ENCODE data around the gene RBM47. TPM values are rescaled to one million over a fixed set of nuclear protein-coding genes. Genes with fewer than 3 reads are reported as not detected.
"Not testable (repeated sequence)": the region's sequence is repeated elsewhere in the genome, so short reads cannot be mapped to it uniquely, and the experiment has no call there.

The RBM47 gene
- polyA plus RNA-seq (2013, experiment 1 of 2; ENCODE audit: insufficient read length) = 0.19 TPM
- polyA plus RNA-seq (2013, experiment 2 of 2; ENCODE audit: insufficient read length) = 0.04 TPM

- DNase-seq = peak; percentile 25
Measured at GRCh38 chr4:40629401-40630334, at the start of gene RBM47. Gene RBM47 (minus strand): TSS chr4:40629864. CDS start chr4:40438893, 190,971 bp downstream.

DNA sequence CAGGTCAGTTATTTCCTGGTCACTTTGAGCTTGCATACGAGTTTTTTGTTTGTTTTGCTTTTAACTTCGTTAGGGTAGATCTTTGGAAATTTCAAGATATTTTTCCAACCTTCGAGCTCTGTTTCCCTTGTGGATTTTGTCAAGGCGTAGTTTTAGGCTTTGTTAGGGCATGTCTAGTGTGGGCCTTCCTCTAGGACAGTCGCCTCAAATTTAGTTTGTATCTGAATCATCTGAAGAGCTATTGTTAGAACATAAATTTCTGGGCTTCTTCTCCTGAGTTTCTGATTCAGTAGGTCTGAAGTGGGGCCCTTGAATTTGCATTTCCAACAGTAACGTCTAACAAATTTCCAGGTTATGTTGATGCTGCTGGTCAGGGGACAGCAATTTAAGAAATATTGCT lies 48.8 kb upstream of the RBM47 start:
- DNase-seq = no peak

GRCh38 chr4:40675166-40675565 lies 45.5 kb upstream of the RBM47 start:
- DNase-seq = no peak

DNA sequence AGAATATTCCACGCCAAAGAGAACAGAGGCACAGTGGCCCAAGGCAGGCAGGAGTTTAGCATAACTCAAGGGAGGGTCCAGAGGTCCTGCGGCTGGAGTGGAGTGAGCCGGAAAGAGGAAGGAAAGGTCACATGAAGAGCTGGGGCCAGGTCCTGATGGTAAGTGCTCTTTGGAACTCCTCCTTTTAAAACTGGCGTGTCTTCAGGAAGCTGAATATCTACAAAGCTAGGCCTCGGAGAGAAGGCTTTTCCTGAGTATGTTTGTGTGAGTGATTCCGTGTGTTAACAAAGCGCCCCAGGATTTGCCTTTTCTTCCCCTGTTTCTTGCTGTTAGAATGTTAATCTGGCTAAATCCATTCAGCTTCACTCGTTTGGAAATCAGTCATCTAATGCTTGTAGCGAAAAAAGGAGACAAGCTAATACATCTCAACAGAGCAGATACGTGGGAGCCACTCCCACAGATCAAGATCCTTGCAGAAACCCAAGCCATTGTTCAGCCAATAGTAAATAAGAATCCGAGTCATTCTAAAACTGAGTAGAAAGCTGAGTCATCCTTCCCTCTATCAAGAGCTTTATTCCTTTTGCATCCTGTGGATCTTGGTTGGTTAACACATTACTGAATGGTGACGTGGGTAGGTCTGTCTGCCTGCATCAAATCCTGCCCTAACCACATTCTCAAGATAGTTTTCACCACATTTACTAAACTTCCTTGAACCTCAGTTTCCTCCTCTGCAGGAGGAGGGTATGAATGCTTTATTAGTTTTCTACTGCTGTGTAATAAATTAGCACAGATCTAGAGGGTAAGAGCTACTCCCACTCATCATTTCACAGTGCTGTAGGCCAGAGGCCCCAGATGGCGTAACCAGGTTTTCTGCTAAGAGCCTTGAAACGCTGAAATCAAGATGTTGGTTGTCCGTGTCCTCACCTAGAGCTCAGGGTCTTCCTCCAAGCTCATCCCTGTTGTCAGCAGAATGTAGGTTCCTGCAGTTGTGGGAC lies 43.2 kb upstream of the RBM47 start:
- peak; percentile 93 for DNase-seq

GRCh38 chr4:40669504-40669903 lies 39.8 kb upstream of the RBM47 start:
- no peak for DNase-seq

DNA sequence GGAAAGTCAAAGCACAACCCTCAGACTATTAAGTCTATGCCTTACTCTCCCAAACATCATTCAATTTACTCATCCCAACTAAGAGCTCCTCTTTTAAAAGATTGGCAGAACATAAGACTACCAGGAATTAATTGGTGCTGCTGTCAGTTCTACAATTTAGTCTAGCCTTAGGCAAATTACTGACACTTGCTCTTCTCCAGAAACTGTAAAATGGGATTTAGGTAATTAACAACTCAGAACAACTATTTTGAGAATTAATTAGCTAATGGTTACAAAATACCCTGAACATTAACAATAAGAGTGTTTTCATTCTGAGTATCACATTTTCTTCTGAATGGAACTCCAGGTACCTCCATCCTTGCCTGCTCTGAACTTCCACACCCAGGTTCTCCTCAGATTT lies 36.2 kb upstream of the RBM47 start:
- no peak for DNase-seq

GRCh38 chr4:40662962-40663604 lies 33.4 kb upstream of the RBM47 start:
- DNase-seq = peak; percentile 57

DNA sequence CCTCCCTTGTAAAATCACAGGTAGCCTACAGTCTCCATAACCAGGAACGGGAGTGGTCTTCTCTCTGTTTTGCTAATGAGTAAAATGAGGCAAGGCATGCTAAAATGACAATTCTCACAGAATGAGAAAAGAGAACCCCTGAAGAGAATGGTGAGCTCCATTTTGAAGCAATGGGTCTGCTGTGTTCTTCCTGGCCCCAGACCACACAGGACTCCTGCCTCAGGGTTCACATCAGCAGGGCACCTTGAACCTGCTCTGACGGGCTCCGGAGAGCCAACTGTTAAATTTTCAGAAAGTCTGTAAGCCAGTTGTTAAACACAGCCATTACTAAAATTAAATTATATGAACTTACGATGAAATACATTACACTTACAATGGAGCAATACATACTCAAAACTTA lies 32.1 kb upstream of the RBM47 start:
- no peak for DNase-seq

DNA sequence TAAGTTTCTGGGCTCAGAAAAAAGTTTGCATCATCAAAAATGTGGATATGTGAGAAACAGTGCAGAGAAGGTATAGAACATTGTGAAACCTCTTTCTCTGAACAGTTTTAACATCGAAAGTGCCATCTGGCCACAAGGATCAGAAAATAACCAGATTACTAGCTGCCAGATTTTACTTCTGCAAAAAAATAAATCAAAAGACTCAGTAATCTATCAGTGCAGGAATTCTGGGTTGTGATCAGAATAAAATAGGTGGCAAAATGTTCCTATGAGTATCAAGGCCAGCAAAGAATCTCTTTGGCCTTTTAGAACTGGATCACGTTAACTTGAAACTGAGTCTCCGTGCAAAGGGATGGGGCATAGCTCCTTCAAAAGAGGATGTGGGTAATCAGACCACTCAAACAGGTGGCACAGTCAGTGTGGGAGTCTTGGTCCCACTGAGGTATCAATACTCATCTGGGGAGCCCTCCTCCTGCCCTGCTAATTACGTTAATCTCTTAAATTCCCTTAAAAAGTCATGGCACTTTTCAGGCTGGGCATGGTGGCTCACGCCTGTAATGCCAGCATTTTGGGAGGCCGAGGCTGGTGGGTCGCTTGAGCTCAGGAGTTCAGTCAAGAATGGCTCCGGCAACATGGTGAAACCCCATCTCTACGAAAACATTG lies 26.7 kb upstream of the RBM47 start:
- no peak for DNase-seq

DNA sequence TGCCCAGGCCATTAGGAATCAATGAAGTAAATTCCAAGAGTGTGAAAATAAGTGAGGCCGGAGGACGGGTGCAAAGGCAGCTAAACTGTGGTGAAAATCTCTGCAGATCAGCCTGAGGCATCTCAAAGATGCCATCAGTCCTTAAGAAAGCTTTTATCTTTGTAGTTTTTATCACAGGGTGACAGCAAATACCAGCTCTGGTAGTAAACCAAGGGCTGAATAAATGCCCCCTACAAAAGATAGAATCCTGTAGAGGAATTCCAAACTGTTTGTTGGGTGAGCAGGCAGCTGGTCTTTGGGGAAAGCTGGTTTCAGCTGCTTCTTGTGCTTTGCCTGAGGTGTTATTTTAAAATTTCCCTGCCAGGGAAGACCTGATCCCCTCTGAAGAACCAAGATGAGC lies 21.6 kb upstream of the RBM47 start:
- DNase-seq = no peak

DNA sequence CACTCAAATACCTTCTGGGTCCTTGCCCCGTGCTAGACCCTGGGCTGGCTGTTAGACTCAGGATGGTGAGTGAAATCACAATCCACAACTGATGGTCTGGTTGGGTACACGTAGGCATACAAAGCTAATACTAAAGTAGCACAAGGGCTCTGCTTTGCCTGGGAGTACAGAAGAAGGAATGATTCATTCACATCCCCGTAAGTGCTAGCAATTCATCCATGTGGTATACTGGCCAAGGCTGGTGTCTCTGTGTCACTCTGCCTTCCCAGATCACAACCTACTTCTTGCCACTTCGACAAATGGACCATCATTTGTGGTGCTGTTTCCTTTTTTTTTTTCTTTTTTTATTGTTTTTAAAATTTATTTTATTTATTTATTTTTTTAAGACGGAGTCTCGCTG lies 19.7 kb upstream of the RBM47 start:
- DNase-seq = no peak

GRCh38 chr4:40648742-40649281 lies 19.1 kb upstream of the RBM47 start:
- DNase-seq = no peak

GRCh38 chr4:40648131-40648530 lies 18.5 kb upstream of the RBM47 start:
- no peak for DNase-seq

- no peak for DNase-seq
Measured at GRCh38 chr4:40645586-40645985, 15.9 kb upstream of the RBM47 start.

- no peak for DNase-seq
Measured at GRCh38 chr4:40632080-40632479, 2.4 kb upstream of the RBM47 start.

DNA sequence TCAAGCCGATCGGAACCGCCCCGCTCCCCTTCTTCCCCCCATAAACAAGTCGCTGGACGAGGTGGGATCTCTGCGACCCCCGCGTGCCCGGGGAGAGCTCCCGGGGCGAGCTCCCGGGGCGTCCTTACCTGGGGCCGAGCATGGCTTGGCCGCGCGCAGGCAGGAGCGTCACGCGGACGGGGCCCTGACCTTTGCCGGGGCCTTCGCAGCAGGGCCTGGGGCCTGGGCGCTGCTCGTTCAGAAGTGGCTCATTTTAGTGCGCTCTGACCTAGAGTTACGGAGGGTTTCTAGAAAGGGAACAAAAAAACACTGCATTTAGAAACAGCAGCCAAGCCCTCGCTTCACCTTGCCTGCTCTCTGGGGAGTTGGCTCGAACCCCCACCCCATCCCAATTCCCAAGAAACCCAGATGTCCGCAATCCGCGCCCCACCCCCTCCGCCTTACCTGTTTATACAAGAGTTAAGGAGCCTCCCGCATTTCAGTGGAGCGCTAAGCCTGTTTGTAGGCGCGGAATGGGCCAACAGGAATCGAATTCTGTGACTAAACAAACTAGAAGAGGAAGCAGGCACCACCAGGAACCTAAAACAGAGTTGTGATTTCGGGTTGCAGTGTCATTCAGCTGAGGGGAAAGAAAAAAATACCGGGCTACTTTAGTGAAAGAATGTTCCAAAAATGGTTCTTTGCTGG lies 814 bp upstream of the RBM47 start:
- no peak for DNase-seq

- no peak for DNase-seq
Measured at GRCh38 chr4:40628888-40629287, 776 bp downstream of the RBM47 start.

GRCh38 chr4:40628407-40628806 lies 1.3 kb downstream of the RBM47 start:
- DNase-seq = not testable (repeated sequence)

DNA sequence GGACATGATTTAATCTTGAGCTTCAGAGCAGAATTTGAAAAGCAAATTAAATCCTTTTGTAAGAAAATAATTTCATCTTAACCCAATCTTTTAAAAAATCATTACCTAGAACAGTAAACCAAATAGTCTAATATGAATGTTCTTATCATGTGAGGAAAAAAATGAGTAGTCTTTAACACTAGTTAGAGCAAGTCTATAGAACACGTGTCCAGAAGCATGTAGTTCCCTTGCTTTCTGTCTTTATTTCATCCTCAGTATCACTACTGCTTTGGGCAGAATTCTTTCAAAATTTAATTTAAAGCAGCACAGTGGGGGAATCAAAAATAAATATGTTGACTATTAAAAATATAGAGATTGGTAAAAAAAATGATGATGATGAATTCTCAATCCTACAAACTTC lies 2.1 kb downstream of the RBM47 start:
- DNase-seq = no peak

- DNase-seq = no peak
Measured at GRCh38 chr4:40626183-40626990, 3.3 kb downstream of the RBM47 start.
